Tibial artery (tissue), 4 donors: ENCODE measurements around the gene PLXNA4.

Experiments
- DNase-seq, 2 donors: peaks; one replicate each; pipeline ENCODE4 v3.0.0-alpha.2; 2019
- H3K27ac ChIP-seq, 2 donors: fragments of 200-600 bp; sonication (generic) in 1 of 2; 1 replicate in 1 of 2; 2 replicates in 1 of 2; pipeline ENCODE4 v1.5.1; 2018 to 2019; ENCODE audit warnings: mild to moderate bottlenecking in 1 of 2
- H3K27me3 ChIP-seq, 2 donors: fragments of 200-600 bp; sonication (generic) in 1 of 2; one replicate each; pipeline versions ENCODE4 v1.5.1 to v1.6.0; 2016 to 2019
- H3K36me3 ChIP-seq, 3 donors: fragments of 200-600 bp; sonication (generic) in 2 of 3; one replicate each; pipeline ENCODE4 v1.5.1; 2016 to 2019; ENCODE audit warnings: mild to moderate bottlenecking in 2 of 3
- H3K4me1 ChIP-seq, 4 donors: fragments of 200-600 bp; sonication (generic) in 2 of 4; 1 replicate in 3 of 4; 2 replicates in 1 of 4; pipeline ENCODE4 v1.5.1; 2016 to 2019
- H3K4me3 ChIP-seq, 2 donors: fragments of 200-600 bp; sonication (generic) in 1 of 2; 1 replicate in 1 of 2; 2 replicates in 1 of 2; pipeline ENCODE4 v1.5.1; 2018 to 2019; ENCODE audit warnings: mild to moderate bottlenecking in 2 of 2
- H3K9me3 ChIP-seq, 3 donors: fragments of 200-600 bp; sonication (generic) in 1 of 3; one replicate each; pipeline ENCODE4 v1.5.1; 2016 to 2019
- CTCF ChIP-seq, 2 experiments: fragments of 200-600 bp in 1 of 2; fragments of 450-650 bp in 1 of 2; IDR thresholded peaks; one replicate each; pipeline ENCODE4 v1.5.1; 2017 to 2019; ENCODE audit warnings: antibody characterized with exemption in 2 of 2, mild to moderate bottlenecking in 1 of 2, moderate library complexity in 1 of 2
- intact Hi-C: fragments of 100-400 bp; cut with DNase I; formaldehyde crosslinking; loops from one replicate; pipeline ENCODE4 v1.15.0; 2023; ENCODE audit warnings: low total_unique reads

The PLXNA4 gene

GRCh38 chr7:132386201-132386681, 190.0 kb downstream of the PLXNA4 start:
- H3K4me1 ChIP-seq: peaks cover 0 to 12% (median 5%) of the 10 kb centered on the region in 4 donors
- no peak overlapping the region for H3K27ac ChIP-seq
- TF ChIP-seq CTCF (IDR thresholded peaks at IDR 0.05): no peak
- no peak overlapping the region for H3K4me3 ChIP-seq
- intact Hi-C loops: no loop called here
- no peaks in the 10 kb centered on the region for H3K9me3 ChIP-seq
- peak; percentile 61 to 77 for DNase-seq
- H3K36me3 ChIP-seq: no peaks in the 10 kb centered on the region
- H3K27me3 ChIP-seq: no peaks in the 10 kb centered on the region

- Histone ChIP-seq H3K27me3 (no peaks in the 10 kb centered on the region), H3K36me3 (no peaks in the 10 kb centered on the region), H3K4me3 (no peak overlapping the region), H3K4me1 (peaks cover 0 to 12% (median 5%) of the 10 kb centered on the region in 4 donors), H3K9me3 (no peaks in the 10 kb centered on the region), H3K27ac (no peak overlapping the region)
- DNase-seq: no peak
- intact Hi-C loops: no loop called here
- no peak for TF ChIP-seq CTCF (IDR thresholded peaks at IDR 0.05)
Measured at GRCh38 chr7:132383962-132384361, 192.3 kb downstream of the PLXNA4 start.

- Histone ChIP-seq H3K27ac (no peak overlapping the region), H3K27me3 (no peaks in the 10 kb centered on the region), H3K9me3 (no peaks in the 10 kb centered on the region), H3K4me1 (peaks cover 0 to 12% (median 5%) of the 10 kb centered on the region in 4 donors), H3K4me3 (no peak overlapping the region), H3K36me3 (no peaks in the 10 kb centered on the region)
- no peak for DNase-seq
- intact Hi-C loops: no loop called here
- TF ChIP-seq CTCF (IDR thresholded peaks at IDR 0.05): no peak
Measured at GRCh38 chr7:132381742-132382472, 194.4 kb downstream of the PLXNA4 start.

- TF ChIP-seq CTCF (IDR thresholded peaks at IDR 0.05): no peak
- Histone ChIP-seq H3K36me3 (no peaks in the 10 kb centered on the region), H3K4me3 (no peak overlapping the region), H3K27ac (no peak overlapping the region), H3K4me1 (peaks cover 0 to 15% (median 6%) of the 10 kb centered on the region in 4 donors), H3K27me3 (no peaks in the 10 kb centered on the region), H3K9me3 (no peaks in the 10 kb centered on the region)
- peak; percentile 46 to 75 for DNase-seq
- intact Hi-C loops: no loop called here
Measured at GRCh38 chr7:132380059-132380458, 196.2 kb downstream of the PLXNA4 start.

- no peak for DNase-seq
- intact Hi-C loops: no loop called here
- Histone ChIP-seq H3K4me3 (no peak overlapping the region), H3K36me3 (no peaks in the 10 kb centered on the region), H3K4me1 (peaks cover 0 to 15% (median 6%) of the 10 kb centered on the region in 4 donors), H3K9me3 (no peaks in the 10 kb centered on the region), H3K27ac (no peak overlapping the region), H3K27me3 (no peaks in the 10 kb centered on the region)
- no peak for TF ChIP-seq CTCF (IDR thresholded peaks at IDR 0.05)
Measured at GRCh38 chr7:132379292-132379691, 197.0 kb downstream of the PLXNA4 start.
